ENCODE results near the gene FMN1. TPM values are rescaled to one million over a fixed set of nuclear protein-coding genes. Genes with fewer than 3 reads are reported as not detected.

The FMN1 gene
- polyA plus RNA-seq, 2 of the 4 experiments (the other 2 are of a cell fraction): 0.53 to 2.2 TPM

- TF ChIP-seq NFE2L2 (conservative IDR thresholded peaks at IDR 0.05; ENCODE audit: low read length) (no peak), CBX8 (IDR thresholded peaks at IDR 0.05) (no peak)
- ChIA-PET CTCF (interaction anchor here (0.7 to 2.7 kb wide), 5 partner anchors 10 to 198 kb away, joined by 3 to 14 read pairs (median 6); no protein-coding TSS in a partner anchor), POLR2A (no interaction called here)
- no peak for DNase-seq (ENCODE audit: low read depth in 1 of 2, low spot score in 1 of 2)
- no peak for ATAC-seq
- peak overlapping the region in 1 of 2 experiments; percentile 44; a peak in 3 of 6 replicates for H3K27ac ChIP-seq
- WGBS (ENCODE audit: missing lambda C conversion rate): 93% methylated on average over 2 of the region's 2 CpGs
- H3K4me2 ChIP-seq: no peak overlapping the region
- H3K9me3 ChIP-seq: no peaks in the 10 kb centered on the region; the same call in 2 of the 3 replicates
- H3K4me1 ChIP-seq: peaks cover 45% of the 10 kb centered on the region
- no peak overlapping the region for H3K4me3 ChIP-seq
- FAIRE-seq: no peak
Measured at GRCh38 chr15:32859996-32860395, 334.5 kb downstream of the FMN1 start.

- peaks cover 42% of the 10 kb centered on the region for H3K4me1 ChIP-seq
- TF ChIP-seq TP53 (CRISPR knock-in tag; IDR thresholded peaks at IDR 0.05): no peak
- TF ChIP-seq USF2 (IDR thresholded peaks at IDR 0.05): no peak
- no peak for TF ChIP-seq HOXB13 (CRISPR knock-in tag; IDR thresholded peaks at IDR 0.05; ENCODE audit: low read depth)
- no peak for TF ChIP-seq RAD21 (conservative IDR thresholded peaks at IDR 0.05 in 1 of 2, IDR thresholded peaks at IDR 0.05 in 1 of 2)
- no peak for TF ChIP-seq RCOR1 (IDR thresholded peaks at IDR 0.05; ENCODE audit: low read depth, low read length)
- no peak for TF ChIP-seq FOSB (CRISPR knock-in tag; IDR thresholded peaks at IDR 0.05)
- no peak for TF ChIP-seq SREBF2 (IDR thresholded peaks at IDR 0.05)
- no peak for TF ChIP-seq HEYL (CRISPR knock-in tag; IDR thresholded peaks at IDR 0.05)
- TF ChIP-seq BCL3 (IDR thresholded peaks at IDR 0.05): no peak
- TF ChIP-seq GATA3 (IDR thresholded peaks at IDR 0.05; ENCODE audit: borderline replicate concordance): no peak
- no peak for TF ChIP-seq KDM5A (IDR thresholded peaks at IDR 0.05)
- TF ChIP-seq FOXS1 (CRISPR knock-in tag; IDR thresholded peaks at IDR 0.05): no peak
- TF ChIP-seq SMC3 (IDR thresholded peaks at IDR 0.05): no peak
- TF ChIP-seq BHLHE40 (IDR thresholded peaks at IDR 0.05; ENCODE audit: low read depth, low read length): no peak
- TF ChIP-seq JUNB (IDR thresholded peaks at IDR 0.05): no peak
- no peak for TF ChIP-seq HOXB5 (CRISPR knock-in tag; IDR thresholded peaks at IDR 0.05)
- TF ChIP-seq ZSCAN20 (CRISPR knock-in tag; IDR thresholded peaks at IDR 0.05): no peak
- no peak overlapping the region for H3K4me3 ChIP-seq
- peak; percentile 7 for FAIRE-seq
- no peak for ATAC-seq
- 80% methylated on average over 3 of the region's 3 CpGs for WGBS (ENCODE audit: missing lambda C conversion rate)
- no peaks in the 10 kb centered on the region; the same call in 2 of the 3 replicates for H3K9me3 ChIP-seq
- POLR2A ChIA-PET: no interaction called here
- no peak overlapping the region for H3K4me2 ChIP-seq
- H3K27ac ChIP-seq: peak overlapping the region in 1 of 2 experiments; percentile 44; a peak in 3 of 6 replicates
- DNase-seq (ENCODE audit: low read depth in 1 of 2, low spot score in 1 of 2): no peak
- CTCF ChIA-PET: interaction anchor here (0.7 to 2.7 kb wide), 6 partner anchors 8 to 135 kb away, joined by 3 to 8 read pairs (median 4); no protein-coding TSS in a partner anchor
Measured at GRCh38 chr15:32859251-32859650, 335.3 kb downstream of the FMN1 start.

GRCh38 chr15:32857732-32858131, 336.8 kb downstream of the FMN1 start:
- TF ChIP-seq ZFP36 (IDR thresholded peaks at IDR 0.05; ENCODE audit: borderline replicate concordance, partially characterized antibody) (no peak), KDM5A (IDR thresholded peaks at IDR 0.05) (no peak), PBX3 (IDR thresholded peaks at IDR 0.05) (no peak), CHD2 (IDR thresholded peaks at IDR 0.05; ENCODE audit: low read length, partially characterized antibody) (no peak), KDM1A (IDR thresholded peaks at IDR 0.05; ENCODE audit: low read depth) (no peak), ESRRA (IDR thresholded peaks at IDR 0.05; ENCODE audit: borderline replicate concordance, low read length) (no peak), HOXB13 (CRISPR knock-in tag; IDR thresholded peaks at IDR 0.05; ENCODE audit: low read depth) (no peak), PHF8 (IDR thresholded peaks at IDR 0.05; ENCODE audit: borderline replicate concordance, low read depth) (no peak), RARB (CRISPR knock-in tag; IDR thresholded peaks at IDR 0.05) (no peak), RAD21 (conservative IDR thresholded peaks at IDR 0.05 in 1 of 2, IDR thresholded peaks at IDR 0.05 in 1 of 2) (no peak), GATA3 (IDR thresholded peaks at IDR 0.05; ENCODE audit: borderline replicate concordance) (no peak), HES2 (IDR thresholded peaks at IDR 0.05) (no peak), HEYL (CRISPR knock-in tag; IDR thresholded peaks at IDR 0.05) (no peak), CEBPB (IDR thresholded peaks at IDR 0.05) (no peak), HDAC2 (IDR thresholded peaks at IDR 0.05) (no peak), E2F6 (IDR thresholded peaks at IDR 0.05; ENCODE audit: borderline replicate concordance, low read depth) (no peak), TFCP2L1 (CRISPR knock-in tag; IDR thresholded peaks at IDR 0.05) (no peak), RFX5 (IDR thresholded peaks at IDR 0.05) (no peak)
- no peak for ATAC-seq
- ChIA-PET POLR2A (no interaction called here), CTCF (interaction anchor here (0.6 to 2.7 kb wide), 7 partner anchors 8 to 209 kb away, joined by 3 to 8 read pairs (median 7); no protein-coding TSS in a partner anchor)
- 82% methylated on average over 2 of the region's 2 CpGs for WGBS (ENCODE audit: missing lambda C conversion rate)
- H3K4me1 ChIP-seq: peaks cover 43% of the 10 kb centered on the region
- H3K4me2 ChIP-seq: 0 out of 3 replicates have a peak overlapping the region, but pooled peaks have one; percentile 2
- H3K4me3 ChIP-seq: no peak overlapping the region
- H3K9me3 ChIP-seq: no peaks in the 10 kb centered on the region; the same call in 2 of the 3 replicates
- H3K27ac ChIP-seq: peak overlapping the region; percentile 20 to 86; a peak in 3 of 6 replicates
- FAIRE-seq: no peak
- no peak for DNase-seq (ENCODE audit: low read depth in 1 of 2, low spot score in 1 of 2)

Measured in A549 (cell line).